ENCODE measurements around the gene HIVEP3.

DNA sequence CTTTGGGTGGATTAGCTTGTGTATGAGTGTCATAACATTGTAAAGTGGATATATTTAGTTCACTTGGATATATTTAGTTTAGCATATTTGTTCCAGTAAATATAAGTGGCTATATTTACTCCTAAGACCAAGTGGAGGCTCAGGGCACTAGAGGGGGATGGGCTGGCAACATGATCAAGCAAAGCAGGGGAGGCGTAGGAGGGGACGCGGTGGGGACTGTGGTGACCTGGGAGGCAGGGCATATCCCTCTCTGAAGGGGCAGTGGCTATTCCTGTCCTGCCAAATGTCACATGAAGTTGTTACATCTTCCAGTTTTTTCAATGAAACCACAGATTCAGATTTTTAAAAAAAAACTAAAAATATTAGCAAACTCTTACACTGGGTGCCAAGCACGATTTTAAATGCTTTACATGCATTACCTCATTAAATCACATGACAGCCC is 382.3 kb downstream of the HIVEP3 start:
- TF ChIP-seq, protein P1, sequence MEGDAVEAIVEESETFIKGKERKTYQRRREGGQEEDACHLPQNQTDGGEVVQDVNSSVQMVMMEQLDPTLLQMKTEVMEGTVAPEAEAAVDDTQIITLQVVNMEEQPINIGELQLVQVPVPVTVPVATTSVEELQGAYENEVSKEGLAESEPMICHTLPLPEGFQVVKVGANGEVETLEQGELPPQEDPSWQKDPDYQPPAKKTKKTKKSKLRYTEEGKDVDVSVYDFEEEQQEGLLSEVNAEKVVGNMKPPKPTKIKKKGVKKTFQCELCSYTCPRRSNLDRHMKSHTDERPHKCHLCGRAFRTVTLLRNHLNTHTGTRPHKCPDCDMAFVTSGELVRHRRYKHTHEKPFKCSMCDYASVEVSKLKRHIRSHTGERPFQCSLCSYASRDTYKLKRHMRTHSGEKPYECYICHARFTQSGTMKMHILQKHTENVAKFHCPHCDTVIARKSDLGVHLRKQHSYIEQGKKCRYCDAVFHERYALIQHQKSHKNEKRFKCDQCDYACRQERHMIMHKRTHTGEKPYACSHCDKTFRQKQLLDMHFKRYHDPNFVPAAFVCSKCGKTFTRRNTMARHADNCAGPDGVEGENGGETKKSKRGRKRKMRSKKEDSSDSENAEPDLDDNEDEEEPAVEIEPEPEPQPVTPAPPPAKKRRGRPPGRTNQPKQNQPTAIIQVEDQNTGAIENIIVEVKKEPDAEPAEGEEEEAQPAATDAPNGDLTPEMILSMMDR (IDR thresholded peaks at IDR 0.05) = no peak
- TF ChIP-seq, protein P2, sequence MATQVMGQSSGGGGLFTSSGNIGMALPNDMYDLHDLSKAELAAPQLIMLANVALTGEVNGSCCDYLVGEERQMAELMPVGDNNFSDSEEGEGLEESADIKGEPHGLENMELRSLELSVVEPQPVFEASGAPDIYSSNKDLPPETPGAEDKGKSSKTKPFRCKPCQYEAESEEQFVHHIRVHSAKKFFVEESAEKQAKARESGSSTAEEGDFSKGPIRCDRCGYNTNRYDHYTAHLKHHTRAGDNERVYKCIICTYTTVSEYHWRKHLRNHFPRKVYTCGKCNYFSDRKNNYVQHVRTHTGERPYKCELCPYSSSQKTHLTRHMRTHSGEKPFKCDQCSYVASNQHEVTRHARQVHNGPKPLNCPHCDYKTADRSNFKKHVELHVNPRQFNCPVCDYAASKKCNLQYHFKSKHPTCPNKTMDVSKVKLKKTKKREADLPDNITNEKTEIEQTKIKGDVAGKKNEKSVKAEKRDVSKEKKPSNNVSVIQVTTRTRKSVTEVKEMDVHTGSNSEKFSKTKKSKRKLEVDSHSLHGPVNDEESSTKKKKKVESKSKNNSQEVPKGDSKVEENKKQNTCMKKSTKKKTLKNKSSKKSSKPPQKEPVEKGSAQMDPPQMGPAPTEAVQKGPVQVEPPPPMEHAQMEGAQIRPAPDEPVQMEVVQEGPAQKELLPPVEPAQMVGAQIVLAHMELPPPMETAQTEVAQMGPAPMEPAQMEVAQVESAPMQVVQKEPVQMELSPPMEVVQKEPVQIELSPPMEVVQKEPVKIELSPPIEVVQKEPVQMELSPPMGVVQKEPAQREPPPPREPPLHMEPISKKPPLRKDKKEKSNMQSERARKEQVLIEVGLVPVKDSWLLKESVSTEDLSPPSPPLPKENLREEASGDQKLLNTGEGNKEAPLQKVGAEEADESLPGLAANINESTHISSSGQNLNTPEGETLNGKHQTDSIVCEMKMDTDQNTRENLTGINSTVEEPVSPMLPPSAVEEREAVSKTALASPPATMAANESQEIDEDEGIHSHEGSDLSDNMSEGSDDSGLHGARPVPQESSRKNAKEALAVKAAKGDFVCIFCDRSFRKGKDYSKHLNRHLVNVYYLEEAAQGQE (IDR thresholded peaks at IDR 0.05; ENCODE audit: insufficient read depth in 1 of 2, low read depth in 2 of 2, low read length in 1 of 2) = no peak
- no peak for TF ChIP-seq POLR2AphosphoS5 (IDR thresholded peaks at IDR 0.05; ENCODE audit: low read depth, low read length)
- no peak for TF ChIP-seq TCF7L2 (IDR thresholded peaks at IDR 0.05; ENCODE audit: low read depth, low read length)

Measured in Panc1 (cell line).